ENCODE data around the gene SAT1. TPM values are rescaled to one million over a fixed set of nuclear protein-coding genes. Genes with fewer than 3 reads are reported as not detected.

The SAT1 gene
- total RNA-seq, 1 experiment from 2014 or later: 55.2 TPM

- Mint-ChIP-seq H3K4me1 (peaks cover 11 to 21% of the 10 kb centered on the region in 2 experiments), H3K27ac (no peak overlapping the region), H3K27me3 (ENCODE audit: low read depth) (no peaks in the 10 kb centered on the region), H3K36me3 (ENCODE audit: insufficient read depth in 1 of 3, low read depth in 3 of 3) (no peaks in the 10 kb centered on the region), H3K4me3 (no peak overlapping the region), H3K9me3 (no peaks in the 10 kb centered on the region; a peak in 1 of 5 replicates)
- Histone ChIP-seq H3K9me3 (ENCODE audit: control insufficient read depth, low read depth, low read length) (no peaks in the 10 kb centered on the region), H3K56ac (ENCODE audit: insufficient read length, low read depth, low read length) (no peak overlapping the region), H2BK12ac (ENCODE audit: insufficient read length, low read depth, low read length) (no peak overlapping the region), H3K9ac (ENCODE audit: extremely low read depth, insufficient read length, low read length) (no peak overlapping the region), H2BK5ac (ENCODE audit: insufficient read length, low read length) (no peak overlapping the region), H3K79me2 (ENCODE audit: insufficient read depth, low read length) (no peaks in the 10 kb centered on the region), H3T11ph (ENCODE audit: low read length) (no peak overlapping the region), H2BK20ac (ENCODE audit: low read depth, low read length, poor library complexity, severe bottlenecking) (no peak overlapping the region), H4K20me1 (ENCODE audit: control insufficient read depth, insufficient read depth, insufficient read length) (no peaks in the 10 kb centered on the region), H3K4me2 (ENCODE audit: insufficient read depth, insufficient read length, low read length) (no peak overlapping the region), H4K91ac (ENCODE audit: insufficient read length, low read depth, low read length) (no peak overlapping the region), H3K18ac (ENCODE audit: insufficient read length, low read depth, low read length) (no peak overlapping the region), H3K79me1 (ENCODE audit: insufficient read depth, low read depth, low read length, poor library complexity, severe bottlenecking) (no peaks in the 10 kb centered on the region), H4K5ac (ENCODE audit: insufficient read length, low read depth, low read length) (no peak overlapping the region), H3K14ac (ENCODE audit: insufficient read depth, low read length) (no peak overlapping the region), H3K23me2 (ENCODE audit: insufficient read length, low read depth, low read length, poor library complexity, severe bottlenecking) (no peaks in the 10 kb centered on the region), H4K8ac (replicated peaks; ENCODE audit: insufficient read length, low read depth, low read length) (no peak overlapping the region), H2AFZ (ENCODE audit: low read length) (no peak overlapping the region), H3K27ac (ENCODE audit: insufficient read length, low read depth, low read length) (no peak overlapping the region), H2BK120ac (ENCODE audit: low read depth, low read length, poor library complexity, severe bottlenecking) (no peak overlapping the region), H3K4me1 (ENCODE audit: insufficient read depth, low read length) (no peaks in the 10 kb centered on the region), H3K4ac (ENCODE audit: low read depth, low read length) (no peak overlapping the region), H2BK15ac (ENCODE audit: low read depth, low read length) (no peak overlapping the region), H3K27me3 (ENCODE audit: insufficient read depth, low read length) (no peaks in the 10 kb centered on the region), H2AK5ac (ENCODE audit: insufficient read length, low read length) (no peak overlapping the region), H3K23ac (ENCODE audit: insufficient read length, low read depth, low read length) (no peak overlapping the region)
- no peak for DNase-seq
- TF ChIP-seq CTCF (conservative IDR thresholded peaks at IDR 0.05): no peak
- WGBS (ENCODE audit: extremely low coverage, insufficient read length, low lambda C conversion rate): no CpG with 5 or more reads among the region's 3 CpGs
These were observed 27.3 kb downstream of the SAT1 start for GRCh38 chrX:23810279-23810678.

All from H9 (cell line).